B cell (primary cell): ENCODE results near the gene SYTL1.

Source experiments
- CTCF ChIP-seq: fragments of 200-600 bp; IDR thresholded peaks from one replicate; pipeline ENCODE4 v1.8.0; 2022; ENCODE audit warnings: antibody characterized with exemption, mild to moderate bottlenecking
- EZH2 ChIP-seq: IDR thresholded peaks from 2 replicates; pipeline ENCODE4 v1.6.1; 2012; ENCODE audit warnings: borderline replicate concordance, low read depth, mild to moderate bottlenecking, moderate library complexity, low read length; ENCODE audit not compliant: insufficient read depth, poor library complexity, severe bottlenecking

- TF ChIP-seq CTCF (no peak), EZH2 (no peak)
These were observed 9.1 kb downstream of the SYTL1 start for GRCh38 chr1:27350663-27351540.
